ENCODE data around the gene NIPAL3.

Gene NIPAL3

GRCh38 chr1:24415334-24415909 is at the start of gene NIPAL3:
Gene NIPAL3 (plus strand): TSS chr1:24415802. CDS start chr1:24419548, 3,746 bp downstream.
- DNase-seq (ENCODE audit: low read depth in 2 of 2, low spot score in 1 of 2): peak; percentile 84 to 94

GRCh38 chr1:24366707-24367106 is 48.9 kb upstream of the NIPAL3 start:
- no peak for DNase-seq (ENCODE audit: low read depth in 2 of 2, low spot score in 1 of 2)

- no peak for DNase-seq (ENCODE audit: low read depth in 2 of 2, low spot score in 1 of 2)
These were observed 46.4 kb upstream of the NIPAL3 start for GRCh38 chr1:24369199-24369598.

- DNase-seq (ENCODE audit: low read depth in 2 of 2, low spot score in 1 of 2): no peak
These were observed 45.8 kb upstream of the NIPAL3 start for GRCh38 chr1:24369801-24370200.

- DNase-seq (ENCODE audit: low read depth in 2 of 2, low spot score in 1 of 2): no peak
These were observed 42.6 kb upstream of the NIPAL3 start for GRCh38 chr1:24373044-24373443.

- no peak for DNase-seq (ENCODE audit: low read depth in 2 of 2, low spot score in 1 of 2)
These were observed 41.9 kb upstream of the NIPAL3 start for GRCh38 chr1:24373710-24374109.

GRCh38 chr1:24374891-24375786 is 40.5 kb upstream of the NIPAL3 start:
- no peak for DNase-seq (ENCODE audit: low read depth in 2 of 2, low spot score in 1 of 2)

- DNase-seq (ENCODE audit: low read depth in 2 of 2, low spot score in 1 of 2): no peak
These were observed 35.8 kb upstream of the NIPAL3 start for GRCh38 chr1:24379733-24380315.

GRCh38 chr1:24380508-24380907 is 35.1 kb upstream of the NIPAL3 start:
- no peak for DNase-seq (ENCODE audit: low read depth in 2 of 2, low spot score in 1 of 2)

- no peak for DNase-seq (ENCODE audit: low read depth in 2 of 2, low spot score in 1 of 2)
These were observed 34.3 kb upstream of the NIPAL3 start for GRCh38 chr1:24381256-24381655.

- DNase-seq (ENCODE audit: low read depth in 2 of 2, low spot score in 1 of 2): no peak
These were observed 33.4 kb upstream of the NIPAL3 start for GRCh38 chr1:24382165-24382577.

GRCh38 chr1:24383381-24383940 is 32.1 kb upstream of the NIPAL3 start:
- DNase-seq (ENCODE audit: low read depth in 2 of 2, low spot score in 1 of 2): no peak

- DNase-seq (ENCODE audit: low read depth in 2 of 2, low spot score in 1 of 2): no peak
These were observed 31.1 kb upstream of the NIPAL3 start for GRCh38 chr1:24384251-24385090.

GRCh38 chr1:24385160-24385940 is 30.3 kb upstream of the NIPAL3 start:
- no peak for DNase-seq (ENCODE audit: low read depth in 2 of 2, low spot score in 1 of 2)

GRCh38 chr1:24386241-24386640 is 29.4 kb upstream of the NIPAL3 start:
- no peak for DNase-seq (ENCODE audit: low read depth in 2 of 2, low spot score in 1 of 2)

GRCh38 chr1:24386931-24387330 is 28.7 kb upstream of the NIPAL3 start:
- DNase-seq (ENCODE audit: low read depth in 2 of 2, low spot score in 1 of 2): no peak

GRCh38 chr1:24387636-24388175 is 27.9 kb upstream of the NIPAL3 start:
- no peak for DNase-seq (ENCODE audit: low read depth in 2 of 2, low spot score in 1 of 2)

GRCh38 chr1:24388331-24388885 is 27.2 kb upstream of the NIPAL3 start:
- no peak for DNase-seq (ENCODE audit: low read depth in 2 of 2, low spot score in 1 of 2)

GRCh38 chr1:24389231-24389678 is 26.3 kb upstream of the NIPAL3 start:
- no peak for DNase-seq (ENCODE audit: low read depth in 2 of 2, low spot score in 1 of 2)

All from stimulated activated CD8-positive, alpha-beta memory T cell treated with anti-CD3 and anti-CD28 coated beads, Interleukin-4, amount 100 ng/mL, for 1 hour (primary cell).